T-helper 2 cell treated with Interferon-gamma antibody and Interleukin-4, amounts not matched to agents 100 ng/mL and 5 ng/mL, for 36 hours (primary cell): ENCODE measurements around the gene DPRX. TPM values are rescaled to one million over a fixed set of nuclear protein-coding genes. Genes with fewer than 3 reads are reported as not detected.

ENCODE experiments used
- total RNA-seq: library from RNA; stranded (reverse); gene quantifications from 2 replicates; pipeline ENCODE4 v1.2.3, GENCODE V29; 2022

DPRX gene
- total RNA-seq, 1 donor from 2014 or later, result not detected

Other genes starting within 250 kb of the DPRX start
- 9.3 and 11.1 TPM in 2 replicates for gene ZNF765, start 236.8 kb upstream of the DPRX start, total RNA-seq
- gene ZNF761, start 200.0 kb upstream of the DPRX start, total RNA-seq, result 11.4 and 11.7 TPM in 2 replicates
- gene ZNF813, start 164.3 kb upstream of the DPRX start, total RNA-seq, result 2.8 and 3.1 TPM in 2 replicates
- 14.6 and 16.5 TPM in 2 replicates for gene ZNF331, start 93.9 kb upstream of the DPRX start, total RNA-seq
- gene NLRP12, start 192.3 kb downstream of the DPRX start, total RNA-seq, result not detected in 2 replicates
- 122 and 124 TPM in 2 replicates for gene MYADM, start 235.9 kb downstream of the DPRX start, total RNA-seq